ENCODE data around the gene SKI. TPM values are rescaled to one million over a fixed set of nuclear protein-coding genes. Genes with fewer than 3 reads are reported as not detected.
A peak's percentile ranks its signal among the peaks of the same experiment; 100 is the strongest.

The SKI gene
- total RNA-seq, 4 donors from 2014 or later: 60.2 to 157 (median 79.0) TPM

- no peaks in the 10 kb centered on the region for H3K9me3 ChIP-seq
- ATAC-seq: no peak
- H3K4me3 ChIP-seq: peak overlapping the region in 1 of 2 donors; percentile 16
- peaks cover 0 to 100% (median 77%) of the 10 kb centered on the region in 3 donors for H3K4me1 ChIP-seq
- H3K36me3 ChIP-seq: no peaks in the 10 kb centered on the region
- no CpG with 5 or more reads among the region's 18 CpGs for WGBS, 2 donors (ENCODE audit: low coverage in 1 of 2)
- TF ChIP-seq POLR2A (IDR thresholded peaks at IDR 0.05): no peak
- TF ChIP-seq POLR2AphosphoS5 (IDR thresholded peaks at IDR 0.05): no peak
- no peak for TF ChIP-seq EP300 (IDR thresholded peaks at IDR 0.05)
- no peak for TF ChIP-seq CTCF (IDR thresholded peaks at IDR 0.05)
- H3K27ac ChIP-seq: peak overlapping the region in 2 of 4 donors; percentile 64 to 68
- no peaks in the 10 kb centered on the region for H3K27me3 ChIP-seq
These were observed 19.6 kb downstream of the SKI start for GRCh38 chr1:2247760-2248126.

- Histone ChIP-seq H3K36me3 (no peaks in the 10 kb centered on the region), H3K27me3 (no peaks in the 10 kb centered on the region), H3K9me3 (no peaks in the 10 kb centered on the region), H3K4me1 (peaks cover 0 to 100% (median 75%) of the 10 kb centered on the region in 3 donors), H3K4me3 (peak overlapping the region in 1 of 2 donors; percentile 16), H3K27ac (peak overlapping the region in 3 of 4 donors; percentile 32 to 68 (median 64))
- no peak for ATAC-seq
- TF ChIP-seq POLR2AphosphoS5 (IDR thresholded peaks at IDR 0.05) (no peak), POLR2A (IDR thresholded peaks at IDR 0.05) (no peak), EP300 (IDR thresholded peaks at IDR 0.05) (no peak), CTCF (IDR thresholded peaks at IDR 0.05) (no peak)
- WGBS, 2 donors (ENCODE audit: low coverage in 1 of 2): 40 to 72% methylated on average over 1 to 11 of the region's 21 CpGs
These were observed 20.2 kb downstream of the SKI start for GRCh38 chr1:2248127-2248826.

GRCh38 chr1:2248854-2249558, 20.9 kb downstream of the SKI start:
- peaks cover 0 to 100% (median 78%) of the 10 kb centered on the region in 3 donors for H3K4me1 ChIP-seq
- no peak for ATAC-seq
- 55% methylated on average over 4 of the region's 24 CpGs; no CpG with 5 or more reads in 1 of the 2 donors for WGBS, 2 donors (ENCODE audit: low coverage in 1 of 2)
- no peaks in the 10 kb centered on the region for H3K9me3 ChIP-seq
- peak overlapping the region in 3 of 4 donors; percentile 32 to 68 (median 64) for H3K27ac ChIP-seq
- H3K36me3 ChIP-seq: no peaks in the 10 kb centered on the region
- H3K27me3 ChIP-seq: no peaks in the 10 kb centered on the region
- no peak overlapping the region for H3K4me3 ChIP-seq
- TF ChIP-seq CTCF (IDR thresholded peaks at IDR 0.05) (no peak), POLR2A (IDR thresholded peaks at IDR 0.05) (no peak), POLR2AphosphoS5 (IDR thresholded peaks at IDR 0.05) (no peak), EP300 (IDR thresholded peaks at IDR 0.05) (no peak)

- no peak for ATAC-seq
- Histone ChIP-seq H3K4me1 (peaks cover 0 to 100% (median 82%) of the 10 kb centered on the region in 3 donors), H3K4me3 (no peak overlapping the region), H3K27ac (peak overlapping the region in 3 of 4 donors; percentile 32 to 68 (median 64)), H3K9me3 (no peaks in the 10 kb centered on the region), H3K36me3 (no peaks in the 10 kb centered on the region), H3K27me3 (no peaks in the 10 kb centered on the region)
- no peak for TF ChIP-seq POLR2A (IDR thresholded peaks at IDR 0.05)
- no peak for TF ChIP-seq EP300 (IDR thresholded peaks at IDR 0.05)
- TF ChIP-seq CTCF (IDR thresholded peaks at IDR 0.05): no peak
- TF ChIP-seq POLR2AphosphoS5 (IDR thresholded peaks at IDR 0.05): no peak
- 60 to 65% methylated on average over 1 to 8 of the region's 8 CpGs for WGBS, 2 donors (ENCODE audit: low coverage in 1 of 2)
These were observed 21.4 kb downstream of the SKI start for GRCh38 chr1:2249559-2249906.
